Testis (tissue), 3 donors: Measurements from ENCODE around the gene RNF17. TPM values are rescaled to one million over a fixed set of nuclear protein-coding genes. Genes with fewer than 3 reads are reported as not detected.

ENCODE experiments used
- DNase-seq: peaks from one replicate; pipeline ENCODE4 v3.0.0-alpha.2; 2019
- H3K27ac ChIP-seq, 2 donors: fragments of 200-600 bp; sonication (generic); one replicate each; pipeline ENCODE4 v1.5.1; 2019
- H3K27me3 ChIP-seq: fragments of 200-600 bp; sonication (generic); one replicate; pipeline ENCODE4 v1.5.1; 2019
- H3K36me3 ChIP-seq: fragments of 200-600 bp; sonication (generic); one replicate; pipeline ENCODE4 v1.5.1; 2017; ENCODE audit warnings: low read depth; ENCODE audit errors: missing control alignments
- H3K4me1 ChIP-seq: fragments of 200-600 bp; sonication (generic); one replicate; pipeline ENCODE4 v1.5.1; 2019
- H3K4me3 ChIP-seq, 2 donors: fragments of 200-600 bp; sonication (generic); one replicate each; pipeline ENCODE4 v1.5.1; 2017 to 2019
- H3K9me3 ChIP-seq: fragments of 200-600 bp; sonication (generic); one replicate; pipeline ENCODE4 v1.5.1; 2017
- POLR2A ChIP-seq: fragments of 450-650 bp; IDR thresholded peaks from one replicate; pipeline ENCODE4 v1.6.1; 2017; ENCODE audit warnings: antibody characterized with exemption, mild to moderate bottlenecking, moderate library complexity
- WGBS, 2 donors: methylation state at CpG; one replicate each; pipeline ENCODE4 v1.1.5; 2018; 5-methylcytosine and 5-hydroxymethylcytosine counted together
- intact Hi-C: fragments of 100-400 bp; cut with DNase I; formaldehyde crosslinking; loops from one replicate; pipeline ENCODE4 v1.15.1; 2023; ENCODE audit warnings: low total_unique reads
- polyA plus RNA-seq: library from polyadenylated mRNA; stranded (reverse); fragments of 350-450 nt; fragmentation: Illumina TruSeq; extraction: RNeasy Lipid Tissue Mini Kit (QIAGEN cat#74804); gene quantifications from one replicate; pipeline ENCODE4 v1.2.3, GENCODE V29; 2014; ENCODE audit warnings: low read depth, low replicate concordance; ENCODE audit not compliant: insufficient read depth
- total RNA-seq, 2 donors: library from RNA; depleted of rRNA; stranded (reverse); fragments of >200 nt; gene quantifications; one replicate each; pipeline ENCODE4 v1.2.3, GENCODE V29; 2016
- TF ChIP-seq, protein P1 (sequence below), 3 experiments: fragments of 450-650 bp in 2 of 3; fragments of 200-600 bp in 1 of 3; sonication (generic) in 1 of 3; IDR thresholded peaks; one replicate each; pipeline ENCODE4 v1.5.1; 2016 to 2019; ENCODE audit warnings: antibody characterized with exemption in 3 of 3, mild to moderate bottlenecking in 2 of 3, moderate library complexity in 1 of 3

The RNF17 gene
- total and polyA plus RNA-seq, 3 donors from 2014 or later, result 29.6 to 52.8 (median 36.9) TPM

DNA sequence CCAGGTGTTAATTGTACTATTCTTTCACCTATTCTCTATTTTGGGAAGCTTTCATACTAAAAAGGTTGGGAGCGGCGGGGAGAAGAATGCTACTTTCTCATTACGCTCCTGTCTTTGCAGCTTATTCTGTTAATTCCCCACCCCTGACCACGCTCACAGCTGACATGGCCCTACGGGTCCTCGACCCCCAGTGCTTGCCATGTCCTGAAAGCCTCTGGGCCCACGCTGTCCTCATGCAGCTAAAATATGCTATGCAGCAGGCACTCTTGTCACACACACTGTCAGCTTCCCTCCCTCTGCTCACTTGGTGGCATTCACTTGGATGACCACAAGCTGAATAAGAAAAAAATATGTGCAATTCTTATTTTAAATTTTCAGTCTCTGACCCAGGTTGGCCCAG is 126.3 kb downstream of the RNF17 start:
- Histone ChIP-seq H3K4me3 (no peak overlapping the region), H3K9me3 (no peaks in the 10 kb centered on the region), H3K27me3 (no peaks in the 10 kb centered on the region), H3K36me3 (no peaks in the 10 kb centered on the region), H3K27ac (no peak overlapping the region), H3K4me1 (no peaks in the 10 kb centered on the region)
- WGBS, 2 donors, result 88 to 99% methylated on average over 7 of the region's 7 CpGs
- TF ChIP-seq, protein P1, sequence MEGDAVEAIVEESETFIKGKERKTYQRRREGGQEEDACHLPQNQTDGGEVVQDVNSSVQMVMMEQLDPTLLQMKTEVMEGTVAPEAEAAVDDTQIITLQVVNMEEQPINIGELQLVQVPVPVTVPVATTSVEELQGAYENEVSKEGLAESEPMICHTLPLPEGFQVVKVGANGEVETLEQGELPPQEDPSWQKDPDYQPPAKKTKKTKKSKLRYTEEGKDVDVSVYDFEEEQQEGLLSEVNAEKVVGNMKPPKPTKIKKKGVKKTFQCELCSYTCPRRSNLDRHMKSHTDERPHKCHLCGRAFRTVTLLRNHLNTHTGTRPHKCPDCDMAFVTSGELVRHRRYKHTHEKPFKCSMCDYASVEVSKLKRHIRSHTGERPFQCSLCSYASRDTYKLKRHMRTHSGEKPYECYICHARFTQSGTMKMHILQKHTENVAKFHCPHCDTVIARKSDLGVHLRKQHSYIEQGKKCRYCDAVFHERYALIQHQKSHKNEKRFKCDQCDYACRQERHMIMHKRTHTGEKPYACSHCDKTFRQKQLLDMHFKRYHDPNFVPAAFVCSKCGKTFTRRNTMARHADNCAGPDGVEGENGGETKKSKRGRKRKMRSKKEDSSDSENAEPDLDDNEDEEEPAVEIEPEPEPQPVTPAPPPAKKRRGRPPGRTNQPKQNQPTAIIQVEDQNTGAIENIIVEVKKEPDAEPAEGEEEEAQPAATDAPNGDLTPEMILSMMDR (IDR thresholded peaks at IDR 0.05), result no peak
- TF ChIP-seq POLR2A, result no peak
- intact Hi-C loops, result no loop called here
- no peak for DNase-seq

DNA sequence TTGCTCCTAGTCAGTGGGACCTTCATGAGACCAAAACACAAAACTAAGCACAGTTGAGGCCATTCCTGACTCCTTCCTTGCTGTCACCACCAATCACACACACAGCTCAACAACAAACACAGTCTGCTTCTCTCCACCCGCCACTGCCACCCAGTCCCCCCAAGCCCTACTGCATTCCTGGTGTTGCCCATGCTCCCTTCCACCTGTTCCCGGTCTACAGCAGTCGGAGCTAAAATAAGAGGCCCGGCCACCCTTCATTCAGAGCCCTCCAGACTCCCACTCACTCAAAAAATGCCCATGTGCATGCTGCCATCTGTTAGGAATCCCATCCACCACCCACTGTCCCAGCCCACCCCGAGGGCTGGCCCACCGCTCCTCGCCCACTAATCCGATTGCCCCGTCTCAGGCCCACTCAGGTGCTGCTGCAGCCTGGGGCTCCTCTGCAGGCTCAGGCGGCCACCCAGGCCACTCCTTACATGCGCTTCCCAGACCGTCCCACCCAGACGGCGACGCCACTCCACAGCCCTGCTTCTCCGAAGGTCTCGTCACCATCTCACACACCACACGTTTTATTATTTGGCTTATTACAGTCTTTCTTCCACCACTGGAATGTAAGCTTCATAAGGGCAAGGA is 127.6 kb downstream of the RNF17 start:
- intact Hi-C loops, result no loop called here
- H3K4me1 ChIP-seq, result no peaks in the 10 kb centered on the region
- no peaks in the 10 kb centered on the region for H3K9me3 ChIP-seq
- no peak overlapping the region for H3K27ac ChIP-seq
- no peak for TF ChIP-seq POLR2A
- no peaks in the 10 kb centered on the region for H3K27me3 ChIP-seq
- 90 to 97% methylated on average over 18 of the region's 18 CpGs for WGBS, 2 donors
- no peak for DNase-seq
- H3K4me3 ChIP-seq, result no peak overlapping the region
- H3K36me3 ChIP-seq, result no peaks in the 10 kb centered on the region

DNA sequence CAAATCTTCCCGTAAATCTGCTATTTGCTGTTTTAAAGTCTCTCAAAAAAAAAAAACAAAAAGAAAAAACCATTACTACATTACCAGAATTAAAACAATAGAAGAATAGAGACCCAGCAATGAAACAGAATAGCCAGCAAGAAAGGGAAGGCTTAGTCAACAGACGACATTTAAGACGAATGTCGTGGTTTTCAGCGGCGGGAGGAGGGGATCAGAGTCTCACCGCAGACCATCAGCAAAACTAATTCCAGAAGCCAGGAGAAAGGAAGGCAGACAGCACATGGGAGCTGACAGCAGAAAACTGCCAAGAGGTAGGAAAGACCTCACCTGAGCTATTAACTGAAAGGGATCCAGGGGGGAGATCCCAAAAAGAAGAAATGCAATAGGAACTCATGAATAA is 128.9 kb downstream of the RNF17 start:
- TF ChIP-seq, protein P1 (IDR thresholded peaks at IDR 0.05), result no peak
- no peak for TF ChIP-seq POLR2A
- DNase-seq, result no peak
- 92 to 94% methylated on average over 7 of the region's 7 CpGs for WGBS, 2 donors
- no peak overlapping the region for H3K4me3 ChIP-seq
- intact Hi-C loops, result no loop called here
- H3K27me3 ChIP-seq, result no peaks in the 10 kb centered on the region
- H3K27ac ChIP-seq, result no peak overlapping the region
- H3K9me3 ChIP-seq, result no peaks in the 10 kb centered on the region
- H3K36me3 ChIP-seq, result no peaks in the 10 kb centered on the region
- H3K4me1 ChIP-seq, result no peaks in the 10 kb centered on the region

DNA sequence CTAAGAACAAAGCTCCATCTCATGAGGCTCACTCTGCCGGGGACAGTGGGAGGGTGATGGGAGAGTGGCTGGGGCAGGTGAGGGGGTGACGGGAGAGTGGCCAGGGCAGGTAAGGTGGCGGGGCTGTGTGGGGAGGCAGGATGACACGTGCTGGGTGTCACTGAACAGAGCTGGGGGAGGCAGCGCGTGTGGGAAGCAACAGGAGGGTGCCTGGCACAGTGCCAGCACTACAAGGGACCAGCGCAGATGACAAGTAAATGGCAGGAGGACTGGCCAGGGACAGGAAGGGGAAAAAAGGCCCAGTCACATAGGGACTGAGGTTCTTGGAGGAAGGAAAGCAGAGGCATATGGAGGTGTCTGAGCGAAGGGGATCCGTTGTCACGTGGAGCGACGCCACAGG is 129.9 kb downstream of the RNF17 start:
- WGBS, 2 donors, result 76% methylated on average over 12 of the region's 12 CpGs
- H3K9me3 ChIP-seq, result no peaks in the 10 kb centered on the region

DNA sequence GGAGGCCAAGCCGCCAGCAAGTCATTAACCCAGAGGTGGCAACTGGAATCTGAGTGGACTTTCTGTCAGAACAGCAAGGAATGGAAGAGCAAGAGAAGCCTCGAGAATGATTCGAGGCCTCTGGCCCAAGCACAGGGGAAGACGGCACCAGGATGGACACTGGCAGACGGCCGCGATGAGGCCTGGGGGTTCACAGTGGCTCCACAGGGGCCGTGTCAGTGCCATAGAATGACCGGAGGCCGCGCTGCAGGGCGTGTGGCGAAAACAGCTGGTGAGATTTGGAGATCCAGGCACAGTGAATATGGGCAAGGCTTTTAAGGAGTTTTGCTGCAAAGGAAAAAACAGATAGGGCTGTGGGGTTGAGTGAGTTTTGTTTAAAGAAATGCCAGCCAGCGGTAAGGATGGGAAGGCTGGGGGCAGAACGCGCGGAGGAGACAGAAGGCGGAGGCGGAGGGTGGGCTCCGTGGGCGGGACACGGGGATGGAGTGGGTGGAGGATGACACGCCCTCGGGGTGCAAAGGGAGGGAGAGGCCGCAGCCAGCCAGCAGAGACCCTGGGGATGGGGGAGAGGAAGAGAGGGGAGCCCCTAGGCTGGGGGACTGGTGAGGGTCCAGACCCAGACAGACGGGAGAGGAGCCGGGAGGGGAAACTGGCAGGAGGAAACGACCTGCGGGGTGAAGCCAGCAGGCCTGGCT is 130.5 kb downstream of the RNF17 start:
- Histone ChIP-seq H3K27ac (no peak overlapping the region), H3K9me3 (no peaks in the 10 kb centered on the region), H3K36me3 (no peaks in the 10 kb centered on the region), H3K27me3 (no peaks in the 10 kb centered on the region), H3K4me3 (peak overlapping the region in 1 of 2 donors; percentile 6), H3K4me1 (no peaks in the 10 kb centered on the region)
- TF ChIP-seq, protein P1 (IDR thresholded peaks at IDR 0.05), result no peak
- no peak for TF ChIP-seq POLR2A
- no peak for DNase-seq
- intact Hi-C loops, result no loop called here
- WGBS, 2 donors, result 67 to 77% methylated on average over 28 to 29 of the region's 29 CpGs

More for the DNA sequence above, 129.9 kb downstream of the RNF17 start:
- H3K27me3 ChIP-seq, result no peaks in the 10 kb centered on the region
- no peak overlapping the region for H3K4me3 ChIP-seq
- H3K27ac ChIP-seq, result no peak overlapping the region
- no peak for DNase-seq
- TF ChIP-seq, protein P1 (IDR thresholded peaks at IDR 0.05), result no peak
- no peak for TF ChIP-seq POLR2A
- no peaks in the 10 kb centered on the region for H3K36me3 ChIP-seq
- intact Hi-C loops, result no loop called here
- no peaks in the 10 kb centered on the region for H3K4me1 ChIP-seq
